ENCODE measurements around the gene SNTG2.

The SNTG2 gene

DNA sequence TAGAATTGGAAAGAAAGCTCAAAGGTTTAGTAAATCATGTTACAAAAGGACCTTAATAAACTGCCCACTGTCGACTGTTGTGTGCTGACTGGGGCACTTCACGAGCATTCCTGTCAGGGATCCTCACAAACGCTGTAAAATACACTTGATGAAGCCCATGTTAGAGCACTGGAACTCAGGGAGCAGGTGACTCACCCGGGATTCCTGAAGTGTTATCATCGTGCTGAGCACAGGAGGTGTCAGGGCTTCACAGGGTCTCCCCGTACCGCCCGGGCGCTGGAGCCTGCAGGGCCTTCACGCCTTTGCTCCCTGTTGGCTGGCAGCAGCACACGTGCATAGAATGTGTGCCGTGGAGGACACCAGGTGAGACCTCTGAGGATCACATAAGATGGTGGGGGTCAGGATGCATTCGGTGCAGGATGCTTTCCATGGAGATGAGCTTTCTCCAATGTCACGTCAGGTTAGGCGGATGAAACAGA lies 187.3 kb downstream of the SNTG2 start:
- DNase-seq (ENCODE audit: low read depth in 2 of 2, low spot score in 1 of 2): no peak

- no peak for DNase-seq (ENCODE audit: low read depth in 2 of 2, low spot score in 1 of 2)
Observed at GRCh38 chr2:1140389-1141003, 189.8 kb downstream of the SNTG2 start.

DNA sequence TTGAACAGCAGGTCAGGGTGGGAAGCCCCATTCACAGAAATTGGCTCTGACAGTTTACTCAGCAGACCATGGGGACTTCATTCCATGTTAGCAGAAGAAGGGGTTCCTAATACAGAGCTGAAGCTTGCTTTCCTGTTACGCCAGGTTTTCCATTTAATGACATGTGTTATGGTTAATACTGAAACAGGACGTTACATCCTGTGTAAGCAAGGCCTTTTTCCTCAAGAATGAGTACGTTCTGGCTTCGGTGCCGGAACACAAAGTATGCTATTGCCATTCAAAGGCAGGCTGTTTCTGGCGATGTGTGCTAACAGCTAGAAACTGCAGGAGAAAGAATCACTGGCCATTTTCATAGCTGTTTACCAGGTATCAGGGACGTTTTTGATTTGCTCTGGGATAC lies 190.4 kb downstream of the SNTG2 start:
- DNase-seq (ENCODE audit: low read depth in 2 of 2, low spot score in 1 of 2): no peak

GRCh38 chr2:1143129-1143528 lies 192.5 kb downstream of the SNTG2 start:
- DNase-seq (ENCODE audit: low read depth in 2 of 2, low spot score in 1 of 2): no peak

DNA sequence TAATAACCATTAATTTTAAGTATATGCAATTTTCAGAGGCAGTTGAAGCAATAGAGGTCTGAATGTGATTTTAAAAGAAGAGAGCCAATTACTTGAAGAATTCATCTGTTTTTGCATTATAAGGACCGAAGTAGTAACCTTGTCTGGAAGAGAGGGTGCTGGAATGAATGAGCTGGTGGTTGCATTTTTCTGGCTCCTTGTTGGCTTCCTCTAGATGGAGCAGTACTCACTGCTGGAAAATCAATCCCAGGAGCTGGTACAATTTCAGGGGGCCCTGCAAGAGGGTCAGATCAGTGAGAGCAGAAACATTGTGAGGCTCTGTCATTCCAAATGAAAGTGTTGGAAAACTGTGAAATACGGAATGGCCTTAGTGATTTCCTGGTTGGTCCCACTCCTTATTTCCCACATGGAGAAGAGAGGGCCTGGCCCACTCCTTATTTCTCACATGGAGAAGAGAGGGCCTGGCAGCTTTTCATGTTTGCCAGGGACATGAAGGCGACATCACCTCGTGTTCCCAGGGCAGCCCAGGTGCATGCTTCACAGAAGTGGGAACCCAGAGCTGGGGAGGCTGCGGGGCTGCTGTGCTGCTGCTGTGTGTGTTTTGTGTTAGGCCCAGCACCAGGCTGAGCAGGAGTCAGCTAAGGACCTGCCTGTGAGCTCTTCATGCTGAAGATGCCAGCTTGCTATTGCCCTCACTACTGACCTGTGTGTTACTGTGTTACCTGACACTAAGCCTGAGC lies 197.4 kb downstream of the SNTG2 start:
- DNase-seq (ENCODE audit: low read depth in 2 of 2, low spot score in 1 of 2): no peak

- no peak for DNase-seq (ENCODE audit: low read depth in 2 of 2, low spot score in 1 of 2)
Observed at GRCh38 chr2:1150724-1151511, 200.3 kb downstream of the SNTG2 start.

GRCh38 chr2:1152375-1152774 lies 201.7 kb downstream of the SNTG2 start:
- no peak for DNase-seq (ENCODE audit: low read depth in 2 of 2, low spot score in 1 of 2)

GRCh38 chr2:1153920-1154319 lies 203.3 kb downstream of the SNTG2 start:
- no peak for DNase-seq (ENCODE audit: low read depth in 2 of 2, low spot score in 1 of 2)

GRCh38 chr2:1154710-1155594 lies 204.3 kb downstream of the SNTG2 start:
- no peak for DNase-seq (ENCODE audit: low read depth in 2 of 2, low spot score in 1 of 2)

DNA sequence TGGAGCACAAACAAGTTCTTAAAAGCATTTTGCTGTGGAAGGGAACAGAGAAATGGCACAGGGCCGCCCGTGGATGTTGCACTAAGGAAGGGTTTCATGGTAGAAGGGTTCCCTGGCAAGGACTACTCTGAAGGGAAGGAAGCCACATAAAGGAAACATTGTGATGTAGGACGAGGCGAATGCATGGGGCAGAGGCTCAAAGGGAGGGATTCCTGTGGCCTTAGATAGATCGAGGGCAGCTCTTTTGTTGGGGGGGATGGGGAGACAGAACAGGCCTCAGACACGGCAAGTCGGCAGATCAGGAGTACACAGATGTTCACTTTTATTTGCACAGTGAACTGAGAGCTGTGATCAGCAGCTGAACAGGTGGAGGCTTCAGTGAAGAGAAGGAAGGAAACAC lies 205.4 kb downstream of the SNTG2 start:
- no peak for DNase-seq (ENCODE audit: low read depth in 2 of 2, low spot score in 1 of 2)

GRCh38 chr2:1156531-1156930 lies 205.9 kb downstream of the SNTG2 start:
- no peak for DNase-seq (ENCODE audit: low read depth in 2 of 2, low spot score in 1 of 2)

DNA sequence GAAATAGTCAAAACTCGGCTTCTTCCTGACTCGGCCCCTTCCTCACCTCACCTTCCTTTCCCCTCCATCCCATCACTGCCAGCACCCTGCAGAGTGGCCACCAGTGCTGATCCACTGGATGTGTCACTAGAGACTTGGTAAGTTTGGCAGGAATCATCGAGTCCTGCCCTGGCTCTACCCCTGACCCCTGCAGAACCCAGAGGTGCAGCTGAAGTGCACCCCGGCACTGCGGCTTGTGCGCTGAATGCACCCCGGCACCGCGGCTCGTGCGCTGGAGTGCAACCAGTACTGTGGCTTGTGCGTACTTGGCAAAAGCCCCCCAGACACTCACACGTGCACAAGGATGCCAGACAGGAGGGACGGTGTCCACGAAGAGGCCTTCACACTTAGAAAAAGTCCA lies 206.5 kb downstream of the SNTG2 start:
- no peak for DNase-seq (ENCODE audit: low read depth in 2 of 2, low spot score in 1 of 2)

- DNase-seq (ENCODE audit: low read depth in 2 of 2, low spot score in 1 of 2): no peak
Observed at GRCh38 chr2:1159013-1159412, 208.4 kb downstream of the SNTG2 start.

GRCh38 chr2:1162246-1162645 lies 211.6 kb downstream of the SNTG2 start:
- DNase-seq (ENCODE audit: low read depth in 2 of 2, low spot score in 1 of 2): no peak

- no peak for DNase-seq (ENCODE audit: low read depth in 2 of 2, low spot score in 1 of 2)
Observed at GRCh38 chr2:1162768-1163584, 212.3 kb downstream of the SNTG2 start.

DNA sequence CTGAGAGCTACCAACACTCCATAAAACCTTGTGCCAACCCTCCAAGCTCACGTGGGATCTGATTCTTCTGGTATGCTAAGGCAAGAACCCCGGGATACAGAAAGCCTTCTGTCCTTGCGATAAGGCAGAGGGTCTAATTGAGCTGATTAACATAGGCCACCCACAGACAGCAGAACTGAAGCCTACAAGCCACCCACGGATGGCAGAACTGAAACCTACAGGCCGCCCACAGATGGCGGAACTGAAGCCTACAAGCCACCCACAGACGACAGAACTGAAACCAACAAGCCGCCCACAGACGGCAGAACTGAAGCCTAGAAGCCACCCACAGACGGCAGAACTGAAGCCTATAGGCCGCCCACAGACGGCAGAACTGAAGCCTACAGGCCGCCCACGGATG lies 216.3 kb downstream of the SNTG2 start:
- DNase-seq (ENCODE audit: low read depth in 2 of 2, low spot score in 1 of 2): no peak

DNA sequence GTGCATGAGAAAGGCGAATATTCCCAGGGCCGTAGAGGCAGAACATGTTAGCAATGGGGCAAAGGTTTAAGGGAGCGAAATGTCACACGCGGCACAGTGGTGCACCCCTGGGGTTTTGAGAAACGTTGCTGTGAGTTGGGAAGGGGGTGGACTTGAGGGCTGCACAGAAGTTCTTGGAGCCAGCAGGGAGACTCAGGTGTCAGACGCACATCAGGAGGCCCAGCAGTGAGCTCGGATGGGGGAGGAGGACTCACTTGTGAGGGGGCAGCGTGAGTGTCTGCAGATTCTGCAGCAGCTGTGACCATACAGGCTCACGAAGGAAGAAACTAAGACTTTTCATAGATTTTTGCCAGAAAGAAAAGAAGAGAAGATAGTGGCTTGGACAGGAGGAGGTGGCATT lies 218.2 kb downstream of the SNTG2 start:
- DNase-seq (ENCODE audit: low read depth in 2 of 2, low spot score in 1 of 2): no peak

- no peak for DNase-seq (ENCODE audit: low read depth in 2 of 2, low spot score in 1 of 2)
Observed at GRCh38 chr2:1169291-1169949, 218.8 kb downstream of the SNTG2 start.

- DNase-seq (ENCODE audit: low read depth in 2 of 2, low spot score in 1 of 2): no peak
Observed at GRCh38 chr2:1170241-1170640, 219.6 kb downstream of the SNTG2 start.

DNA sequence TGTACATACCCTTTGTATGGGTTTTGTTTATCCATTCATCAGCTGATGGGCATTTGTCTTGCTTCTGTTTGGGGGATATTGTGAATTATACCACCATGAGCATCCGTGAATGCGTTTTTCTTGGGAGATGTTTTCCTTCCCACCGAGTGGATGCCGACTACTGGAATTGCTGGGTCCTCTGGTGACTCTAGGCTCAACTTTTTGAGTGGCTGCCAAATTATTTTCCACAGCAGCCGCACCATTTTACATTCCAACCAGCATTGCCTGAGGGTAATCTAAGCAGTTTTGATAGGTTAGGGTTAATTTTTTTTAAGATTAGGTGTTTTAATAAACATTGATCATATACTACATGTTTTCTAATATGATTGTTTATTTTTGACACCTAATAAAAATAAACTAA lies 220.1 kb downstream of the SNTG2 start:
- no peak for DNase-seq (ENCODE audit: low read depth in 2 of 2, low spot score in 1 of 2)

All from stimulated activated CD8-positive, alpha-beta memory T cell treated with anti-CD3 and anti-CD28 coated beads, Interleukin-4, amount 100 ng/mL, for 4 hours (primary cell).